ENCODE data around the gene UBAC2.
A peak's percentile ranks its signal among the peaks of the same experiment; 100 is the strongest.

Gene UBAC2

DNA sequence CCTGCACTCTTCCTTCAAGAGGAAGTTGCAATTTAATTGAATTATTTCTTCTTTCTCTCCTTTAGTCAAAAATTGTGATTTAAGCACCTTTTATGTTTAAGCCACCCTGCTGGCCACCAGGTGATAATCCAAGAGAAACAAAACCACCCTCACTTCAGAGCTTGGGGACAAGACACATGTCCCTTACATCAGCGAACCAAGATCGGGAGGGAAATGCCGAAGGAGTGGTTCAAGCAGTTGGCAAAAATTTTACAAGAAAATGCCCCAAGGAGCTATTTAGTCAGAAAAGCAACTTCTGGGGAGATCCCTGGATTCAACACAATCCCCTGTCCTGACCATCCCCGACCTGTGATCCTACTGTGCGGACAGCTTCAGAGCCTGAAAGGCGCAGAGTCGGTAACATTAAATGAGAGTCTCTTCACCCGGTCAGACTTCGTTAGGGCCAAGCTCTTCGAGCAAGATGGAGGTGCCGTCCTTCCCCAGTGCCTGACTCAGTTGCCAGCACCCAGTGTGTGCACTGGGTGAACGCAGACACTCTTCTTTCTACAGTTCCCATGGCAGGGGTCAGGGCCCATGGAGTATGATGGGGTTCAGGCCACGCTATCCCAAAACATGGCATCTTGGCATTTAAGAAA lies 222.0 kb downstream of the UBAC2 start:
- no peak for DNase-seq

DNA sequence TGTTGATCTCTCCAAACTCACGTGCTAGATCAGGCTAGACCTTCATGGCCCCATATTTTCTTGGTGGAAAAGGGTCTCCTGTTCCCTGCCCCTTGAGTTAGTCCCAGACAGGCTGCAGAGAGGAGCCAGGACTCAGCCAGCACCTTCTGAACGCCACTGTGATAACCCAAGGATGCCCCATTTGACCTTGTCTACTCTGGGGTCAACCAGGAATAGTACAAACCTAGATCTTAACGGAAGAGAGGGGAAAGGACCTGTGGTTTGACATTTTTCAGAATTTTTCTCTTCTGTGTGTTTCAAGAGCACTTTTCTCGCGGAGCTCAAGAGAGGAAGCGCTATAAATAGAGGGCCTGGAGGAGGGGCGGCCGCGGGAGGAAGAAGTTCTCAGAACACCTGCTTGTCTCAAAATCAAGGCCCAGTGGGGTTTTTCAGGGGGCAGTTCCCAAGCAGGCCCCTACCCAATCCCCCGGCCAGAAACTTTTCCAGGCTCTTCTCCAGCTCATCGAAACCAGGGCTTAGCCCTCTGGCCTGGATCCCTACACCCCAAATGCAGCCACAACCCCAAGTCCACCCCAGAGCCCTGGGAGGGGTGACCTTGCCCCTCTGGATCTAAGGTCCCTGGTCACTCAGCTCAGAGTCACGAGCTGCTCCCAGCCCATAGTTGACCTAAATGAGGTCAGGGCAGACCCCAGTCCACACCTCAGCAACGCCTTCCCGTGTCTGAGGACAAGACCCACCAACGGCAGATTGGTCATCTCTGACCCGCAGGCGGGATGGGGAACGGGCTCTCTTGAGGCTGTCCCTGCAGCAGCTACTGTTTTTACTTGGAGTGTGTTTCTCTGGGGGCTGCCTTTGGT lies 225.1 kb downstream of the UBAC2 start:
- no peak for DNase-seq

DNA sequence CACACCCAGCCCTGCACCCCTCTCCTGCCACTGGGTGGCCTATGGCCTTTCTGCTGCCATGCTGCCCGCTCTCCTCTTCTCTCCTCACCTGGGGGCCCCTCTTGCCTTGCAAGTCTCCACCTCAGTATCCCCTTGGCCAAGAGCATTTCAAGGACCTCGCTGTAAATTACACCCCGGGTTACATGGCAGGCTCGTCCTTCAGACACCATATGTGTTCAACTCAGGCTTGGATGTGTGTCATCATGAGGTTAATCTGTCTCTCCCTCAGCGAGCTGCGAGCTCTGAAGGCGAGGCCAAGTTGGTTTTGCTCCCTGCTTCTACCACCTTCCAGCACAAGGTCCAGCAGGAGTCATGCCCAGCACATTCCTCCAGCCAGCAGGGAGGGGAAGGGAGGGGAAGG lies 225.8 kb downstream of the UBAC2 start:
- DNase-seq = no peak

DNA sequence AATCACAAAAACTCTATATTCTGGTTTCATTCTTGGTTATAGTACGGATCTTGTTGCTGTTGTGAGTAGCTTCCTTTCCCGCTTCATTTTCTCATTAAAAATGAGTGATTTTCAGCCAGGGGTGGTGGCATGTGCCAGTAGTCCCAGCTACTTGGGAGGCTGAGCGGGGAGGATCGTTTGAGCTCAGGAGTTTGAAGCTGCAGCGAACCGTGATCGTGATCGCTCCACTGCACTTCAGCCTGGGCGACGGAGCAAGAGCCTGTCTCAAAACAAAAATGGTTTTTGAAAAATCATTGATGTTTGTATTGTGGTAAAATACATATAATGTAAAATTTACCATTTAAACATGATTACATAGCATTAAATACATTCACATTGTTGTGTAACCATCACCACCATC lies 229.0 kb downstream of the UBAC2 start:
- DNase-seq = no peak

DNA sequence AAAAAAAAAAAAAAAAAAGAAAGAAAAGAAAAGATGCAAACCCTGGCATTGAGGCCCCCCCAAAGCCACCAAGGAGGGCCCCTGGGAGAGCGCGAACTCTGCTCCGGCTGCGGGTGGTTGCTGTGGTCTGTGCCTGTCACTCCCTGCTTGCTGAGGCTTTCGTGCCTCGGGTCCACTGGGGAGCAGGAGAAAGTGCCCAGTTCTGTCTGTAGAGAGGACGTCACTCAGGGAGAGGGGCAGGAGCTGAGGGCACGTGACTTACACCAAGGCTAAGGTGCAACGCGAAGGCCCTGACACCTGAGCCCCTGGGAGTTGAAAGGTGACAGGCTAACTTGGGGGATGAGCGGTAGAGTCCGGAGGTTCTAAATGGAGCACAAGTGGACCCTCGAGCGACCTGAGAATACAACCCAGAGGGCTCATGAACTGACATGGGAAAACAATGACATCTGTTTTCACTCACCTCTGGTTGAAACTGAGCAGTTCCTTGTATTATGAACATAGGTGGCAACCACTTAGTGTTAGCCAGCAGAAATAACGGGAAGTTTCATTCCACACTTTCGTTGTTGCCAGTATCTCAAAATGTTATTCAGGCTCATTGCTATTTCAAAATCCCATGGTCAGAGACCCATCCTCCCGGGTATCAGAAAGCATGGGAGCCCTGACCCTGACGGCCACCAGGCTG lies 231.4 kb downstream of the UBAC2 start:
- no peak for DNase-seq

DNA sequence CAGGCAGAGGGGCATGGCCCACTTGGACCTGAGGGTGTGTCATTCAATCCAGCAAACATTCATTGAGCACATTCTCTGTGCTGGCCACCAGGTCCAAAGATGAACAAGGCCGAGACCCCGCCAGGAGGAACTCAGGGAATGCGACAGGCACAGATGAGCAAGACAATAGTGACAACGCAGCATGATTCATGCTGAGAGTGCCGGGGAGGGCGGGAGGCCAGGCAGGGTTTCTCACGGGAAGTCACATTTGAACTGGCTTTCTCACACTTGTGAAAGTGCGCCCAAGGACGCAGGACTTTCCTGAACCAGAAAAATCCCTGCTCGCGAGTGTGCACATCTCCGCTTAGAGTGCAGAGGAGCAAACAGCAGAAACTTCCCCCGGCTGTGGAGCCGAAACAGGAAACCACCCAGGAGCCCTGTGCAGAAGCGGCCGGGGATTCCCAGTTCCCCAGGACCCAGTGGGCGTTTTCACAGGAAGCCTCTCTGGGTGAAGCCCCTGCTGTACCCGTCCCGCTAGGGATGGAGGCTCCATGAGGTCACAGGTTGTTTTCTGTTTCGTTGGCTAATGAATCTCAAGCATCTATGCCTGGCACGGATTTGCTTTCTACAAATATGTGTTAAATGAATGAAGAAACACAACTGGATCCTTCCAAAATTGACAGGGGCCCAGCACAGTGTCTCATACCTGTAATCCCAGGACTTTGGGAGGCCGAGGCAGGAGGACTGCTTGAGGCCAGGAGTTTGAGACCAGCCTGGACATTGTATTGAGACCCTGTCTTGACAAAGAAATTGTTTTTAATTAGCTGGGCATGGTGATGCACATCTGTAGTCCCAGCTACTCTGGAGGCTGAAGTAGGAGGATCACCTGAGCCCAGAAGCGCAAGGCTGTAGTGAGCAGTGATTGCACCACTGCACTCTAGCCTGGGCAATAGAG lies 232.2 kb downstream of the UBAC2 start:
- DNase-seq = peak; percentile 43 to 68

DNA sequence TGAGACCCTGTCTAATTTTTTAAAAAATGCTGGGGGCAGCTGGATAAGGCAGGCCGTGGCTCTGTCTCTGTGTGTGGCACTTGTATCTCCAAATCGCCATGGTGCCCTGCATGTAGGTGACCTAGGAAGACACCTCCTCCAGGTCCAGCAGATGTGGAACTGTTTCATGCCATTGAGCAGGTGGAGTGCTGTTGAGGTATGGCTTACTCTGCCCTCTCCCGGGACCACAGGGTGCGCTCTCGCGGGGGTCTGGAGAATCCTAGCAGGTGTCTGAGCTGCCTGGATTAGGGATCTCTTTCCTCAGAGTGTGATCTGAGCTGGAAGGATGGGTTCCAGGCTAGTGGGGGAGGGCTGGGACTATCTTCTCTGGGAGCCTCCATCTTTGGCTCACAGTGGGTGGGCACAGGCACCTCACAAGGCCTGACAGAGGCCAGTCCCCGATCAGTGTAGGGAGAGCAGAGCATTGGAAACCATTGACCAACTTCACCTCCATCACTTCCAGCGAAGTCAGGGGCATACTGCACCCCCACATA lies 233.0 kb downstream of the UBAC2 start:
- no peak for DNase-seq

DNA sequence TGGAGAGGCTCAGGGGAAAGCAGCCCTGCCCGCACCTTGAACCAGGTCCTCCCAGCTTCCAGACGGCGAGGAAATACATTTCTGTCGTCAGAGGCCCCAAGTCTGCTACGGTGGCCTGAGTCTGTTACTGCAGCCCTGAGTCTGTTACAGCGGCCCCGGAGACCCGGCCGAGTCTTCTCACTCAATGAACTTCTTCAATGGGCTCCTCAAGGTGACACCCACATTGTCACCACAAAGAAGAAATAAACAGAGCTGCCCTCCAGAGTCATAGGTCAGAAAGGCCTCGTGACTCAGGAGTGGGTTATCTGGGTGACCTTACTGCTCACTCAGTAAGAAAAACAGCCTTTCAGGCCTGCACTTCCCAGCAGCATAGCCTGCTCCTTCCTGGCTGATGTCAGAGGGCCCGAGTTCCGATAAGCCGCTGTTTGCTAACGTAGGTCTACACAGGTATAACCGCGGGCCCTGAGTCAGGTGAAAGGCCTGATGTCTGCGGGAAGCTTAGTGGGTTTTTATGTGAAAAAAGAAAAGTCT lies 233.7 kb downstream of the UBAC2 start:
- no peak for DNase-seq

DNA sequence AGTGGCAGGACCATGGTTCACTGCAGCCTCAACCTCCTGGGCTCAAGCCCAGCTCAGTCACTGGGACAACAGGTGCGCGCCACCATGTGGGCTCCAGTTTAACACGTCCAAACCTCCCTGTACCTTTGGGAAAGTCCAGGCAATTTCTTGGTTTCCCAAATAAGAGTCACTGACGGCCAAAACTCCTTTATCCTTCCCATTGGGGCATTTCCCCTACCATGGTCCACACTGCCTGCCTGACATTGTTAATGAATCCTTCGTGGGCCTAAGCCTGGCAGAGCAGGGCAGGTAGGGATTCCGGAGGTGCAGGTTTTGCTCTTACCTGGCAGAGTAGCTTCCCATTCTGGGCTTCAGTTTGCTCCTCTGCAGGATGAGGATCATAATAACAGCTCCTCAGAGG lies 234.5 kb downstream of the UBAC2 start:
- DNase-seq = no peak

DNA sequence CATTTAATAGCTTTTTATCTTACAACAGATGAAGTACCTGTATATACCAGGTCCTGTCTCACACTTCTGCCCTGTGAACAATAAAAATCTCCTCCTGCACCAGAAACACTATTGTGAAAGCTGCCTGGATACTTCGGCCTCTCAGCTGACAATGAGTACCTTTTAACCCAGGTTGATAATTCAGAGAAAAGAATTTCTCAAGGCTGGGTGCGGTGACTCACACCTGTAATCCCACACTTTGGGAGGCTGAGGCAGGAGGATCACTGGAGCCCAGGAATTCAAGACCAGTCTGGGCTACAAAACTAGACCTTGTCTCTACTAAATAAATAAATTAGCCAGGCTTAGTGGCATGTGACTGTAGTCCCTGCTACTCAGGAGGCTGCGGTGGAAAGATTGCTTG lies 235.3 kb downstream of the UBAC2 start:
- no peak for DNase-seq

All from SHP77 (cell line).